Caco-2 (cell line): ENCODE data around the gene ARAP2. TPM values are rescaled to one million over a fixed set of nuclear protein-coding genes. Genes with fewer than 3 reads are reported as not detected.

ENCODE experiments used
- BruUV-seq: library from RNA; stranded (reverse); fragments of 400-500 nt; replicated peaks from 2 replicates; lab custom pipeline; 2021; lab: Mats Ljungman, UMichigan
- CTCF ChIA-PET: fragments of 300-600 bp; sonication (Branson Sonifier 250); formaldehyde crosslinking; loops from one replicate; lab custom pipeline; 2022; ENCODE audit warnings: antibody characterized with exemption; lab: Charles Lee
- POLR2A ChIA-PET: fragments of 300-600 bp; sonication (Branson Sonifier 250); formaldehyde crosslinking; loops from one replicate; lab custom pipeline; 2022; ENCODE audit warnings: antibody characterized with exemption; lab: Charles Lee
- DNase-seq, 2 experiments: peaks; one replicate each; pipeline versions ENCODE4 v3.0.0 to v3.0.0-alpha.2; 2020 to 2022
- H3K27me3 ChIP-seq: replicated peaks from 2 replicates; pipeline ENCODE4 v1.6.0; 2011; ENCODE audit warnings: low read length; ENCODE audit not compliant: control insufficient read depth, insufficient read depth
- H3K36me3 ChIP-seq: 2 replicates; pipeline ENCODE4 v1.5.1; 2011; ENCODE audit warnings: low read length; ENCODE audit not compliant: control insufficient read depth, insufficient read depth
- H3K4me1 ChIP-seq: fragments of 250-450 bp; sonication (Bioruptor Pico); 2 replicates; pipeline ENCODE4 v1.5.1; 2020; ENCODE audit warnings: mild to moderate bottlenecking
- H3K4me3 ChIP-seq: 2 replicates; pipeline ENCODE4 v1.5.1; 2011; ENCODE audit warnings: low read depth, mild to moderate bottlenecking, control low read depth, low read length
- H3K9me3 ChIP-seq: fragments of 250-450 bp; sonication (Bioruptor Pico); 2 replicates; pipeline ENCODE4 v1.5.1; 2020; ENCODE audit warnings: mild to moderate bottlenecking, moderate library complexity
- H3K27ac Mint-ChIP-seq: one replicate; pipeline ENCODE4 v1.8.0; 2022; ENCODE audit warnings: mixed read lengths; ENCODE audit not compliant: unreplicated experiment
- H3K27me3 Mint-ChIP-seq: one replicate; pipeline ENCODE4 v1.8.0; 2022; ENCODE audit warnings: mixed read lengths; ENCODE audit not compliant: insufficient read depth, unreplicated experiment
- H3K36me3 Mint-ChIP-seq: one replicate; pipeline ENCODE4 v1.8.0; 2022; ENCODE audit warnings: mild to moderate bottlenecking, mixed read lengths; ENCODE audit not compliant: insufficient read depth, unreplicated experiment
- H3K4me1 Mint-ChIP-seq: one replicate; pipeline ENCODE4 v1.8.0; 2022; ENCODE audit warnings: low read depth, mixed read lengths; ENCODE audit not compliant: unreplicated experiment
- H3K4me3 Mint-ChIP-seq: one replicate; pipeline ENCODE4 v1.8.0; 2022; ENCODE audit warnings: mild to moderate bottlenecking, moderate library complexity, mixed read lengths; ENCODE audit not compliant: unreplicated experiment
- H3K9me3 Mint-ChIP-seq: one replicate; pipeline ENCODE4 v1.8.0; 2022; ENCODE audit warnings: mixed read lengths; ENCODE audit not compliant: unreplicated experiment
- CTCF ChIP-seq, 2 experiments: fragments of 200-600 bp in 1 of 2; IDR thresholded peaks; 1 replicate in 1 of 2; 2 replicates in 1 of 2; pipeline versions ENCODE4 v1.5.1 to v1.8.0; 2011 to 2022; ENCODE audit warnings: antibody characterized with exemption in 1 of 2, control low read depth in 1 of 2, inconsistent platforms in 1 of 2, low read depth in 1 of 2, low read length in 1 of 2, mild to moderate bottlenecking in 1 of 2, moderate library complexity in 1 of 2; ENCODE audit not compliant: insufficient read depth in 1 of 2, severe bottlenecking in 1 of 2, unreplicated experiment in 1 of 2
- intact Hi-C: fragments of 100-400 bp; cut with micrococcal nuclease; formaldehyde crosslinking; loops from one replicate; pipeline ENCODE4 v1.10.0; 2022; ENCODE audit not compliant: unreplicated experiment
- total RNA-seq: library from RNA; stranded (reverse); gene quantifications from 2 replicates; pipeline ENCODE4 v1.2.3, GENCODE V29; 2022

ARAP2 gene
- total RNA-seq, 1 experiment from 2014 or later = 3.9 TPM

DNA sequence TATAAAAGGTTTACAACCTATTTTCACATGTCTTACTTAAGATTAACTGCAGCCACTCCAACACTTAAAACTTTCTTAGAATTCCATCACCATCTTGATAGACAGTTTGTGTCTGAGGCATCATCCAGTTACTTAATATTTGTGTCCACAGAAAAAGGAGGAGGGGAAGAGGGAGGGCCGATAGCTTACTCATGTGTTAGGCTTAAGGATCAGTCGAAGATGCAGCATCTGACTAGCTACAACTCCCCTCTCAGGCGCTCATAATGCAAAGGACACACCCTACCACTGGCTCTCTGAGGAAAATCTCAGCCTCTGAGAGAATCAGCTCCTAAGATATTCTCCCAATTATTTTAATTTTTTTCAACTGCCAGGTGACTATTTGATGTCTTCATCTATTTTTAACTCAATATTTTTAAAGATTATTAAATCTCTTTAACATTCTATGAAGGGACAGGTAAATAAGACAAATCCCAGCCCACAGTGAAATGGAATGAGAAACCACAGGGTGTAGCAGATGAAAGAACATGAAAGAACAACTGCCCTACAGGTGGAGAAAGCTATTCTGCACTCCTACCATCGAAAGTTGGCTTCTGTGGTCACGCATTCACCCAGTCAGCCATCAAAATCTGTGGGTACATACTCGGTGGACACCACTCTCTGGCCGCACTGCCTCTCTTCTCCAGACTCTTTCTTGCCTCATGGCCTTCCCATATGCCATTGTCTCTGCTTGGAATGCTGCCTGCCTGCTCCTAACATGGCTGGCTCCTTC, 48.0 kb downstream of the ARAP2 start:
- Mint-ChIP-seq H3K27me3 (no peaks in the 10 kb centered on the region), H3K4me1 (no peaks in the 10 kb centered on the region), H3K9me3 (no peaks in the 10 kb centered on the region), H3K27ac (no peak overlapping the region), H3K4me3 (no peak overlapping the region), H3K36me3 (peaks cover 4% of the 10 kb centered on the region)
- ChIA-PET POLR2A (no interaction called here), CTCF (no interaction called here)
- intact Hi-C loops = no loop called here
- TF ChIP-seq CTCF (IDR thresholded peaks at IDR 0.05; ENCODE audit: insufficient read depth in 1 of 2, low read depth in 1 of 2, low read length in 1 of 2, severe bottlenecking in 1 of 2, unreplicated experiment in 1 of 2) = no peak
- H3K4me3 ChIP-seq = no peak overlapping the region
- no peaks in the 10 kb centered on the region for H3K4me1 ChIP-seq
- no peaks in the 10 kb centered on the region for H3K27me3 ChIP-seq
- H3K9me3 ChIP-seq = no peaks in the 10 kb centered on the region
- no peak for DNase-seq
- BruUV-seq = no TSS peak
- H3K36me3 ChIP-seq = no peaks in the 10 kb centered on the region

DNA sequence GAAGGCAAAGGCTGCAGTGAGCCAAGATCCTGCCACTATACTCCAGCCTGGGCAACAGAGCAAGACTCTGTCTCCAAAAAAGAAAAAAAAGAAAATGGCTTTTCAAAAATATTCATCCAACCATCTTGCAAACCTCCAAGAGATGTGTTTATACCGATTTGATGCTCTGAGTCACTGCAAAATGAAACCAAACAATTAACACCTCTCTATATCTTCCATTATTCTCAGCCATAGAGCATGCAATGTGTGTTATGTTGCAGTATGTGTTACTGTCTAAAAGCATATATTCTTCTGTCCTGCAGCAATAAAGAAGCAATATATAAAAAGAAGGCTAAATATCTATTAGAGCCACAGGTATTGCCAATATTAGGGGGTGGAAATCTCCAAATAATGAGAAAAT, 51.4 kb downstream of the ARAP2 start:
- no peaks in the 10 kb centered on the region for H3K27me3 ChIP-seq
- ChIA-PET POLR2A (no interaction called here), CTCF (no interaction called here)
- no TSS peak for BruUV-seq
- no peaks in the 10 kb centered on the region for H3K4me1 Mint-ChIP-seq
- H3K4me3 Mint-ChIP-seq = no peak overlapping the region
- H3K27me3 Mint-ChIP-seq = no peaks in the 10 kb centered on the region
- no peaks in the 10 kb centered on the region for H3K4me1 ChIP-seq
- H3K36me3 Mint-ChIP-seq = peaks cover 4% of the 10 kb centered on the region
- no peaks in the 10 kb centered on the region for H3K9me3 ChIP-seq
- DNase-seq = no peak
- no peak for TF ChIP-seq CTCF (IDR thresholded peaks at IDR 0.05; ENCODE audit: insufficient read depth in 1 of 2, low read depth in 1 of 2, low read length in 1 of 2, severe bottlenecking in 1 of 2, unreplicated experiment in 1 of 2)
- H3K9me3 Mint-ChIP-seq = no peaks in the 10 kb centered on the region
- no peaks in the 10 kb centered on the region for H3K36me3 ChIP-seq
- intact Hi-C loops = no loop called here
- H3K4me3 ChIP-seq = no peak overlapping the region
- H3K27ac Mint-ChIP-seq = no peak overlapping the region

DNA sequence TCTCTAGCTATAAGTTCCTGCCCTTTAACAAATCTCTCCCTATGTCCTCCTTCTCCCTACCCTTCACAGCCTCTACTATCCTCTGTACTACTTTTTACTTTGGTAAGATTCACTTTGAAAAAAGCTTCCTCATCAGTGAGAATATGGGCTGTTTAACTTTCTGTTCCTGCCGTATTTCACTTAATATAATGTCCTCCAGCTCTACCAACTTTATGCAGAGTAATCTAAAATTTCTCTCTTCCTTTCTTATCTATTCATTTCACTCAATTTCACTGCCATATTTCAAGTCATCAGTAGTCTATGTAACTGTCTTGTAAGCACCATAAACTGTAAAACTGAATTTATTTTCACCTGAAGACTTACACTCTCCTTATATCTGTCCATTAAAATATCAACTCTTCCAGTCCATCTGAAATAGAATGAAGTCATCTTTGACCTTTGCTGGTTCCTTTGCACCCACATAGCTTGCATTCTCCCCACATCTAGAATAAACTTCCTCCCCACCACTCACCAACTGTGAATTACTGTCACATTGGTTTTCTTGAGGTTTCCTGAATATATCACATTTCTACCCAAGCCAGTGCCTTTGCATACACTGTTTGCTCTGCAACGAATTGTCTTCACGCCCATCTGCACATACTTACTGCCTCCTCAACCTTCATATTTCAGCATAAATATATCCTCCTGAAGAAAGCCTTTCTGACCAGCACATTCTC, 54.6 kb downstream of the ARAP2 start:
- no peaks in the 10 kb centered on the region for H3K36me3 ChIP-seq
- Mint-ChIP-seq H3K9me3 (no peaks in the 10 kb centered on the region), H3K27ac (no peak overlapping the region), H3K4me1 (no peaks in the 10 kb centered on the region), H3K27me3 (no peaks in the 10 kb centered on the region), H3K4me3 (no peak overlapping the region), H3K36me3 (no peaks in the 10 kb centered on the region)
- H3K9me3 ChIP-seq = no peaks in the 10 kb centered on the region
- H3K27me3 ChIP-seq = no peaks in the 10 kb centered on the region
- POLR2A ChIA-PET = no interaction called here
- DNase-seq = no peak
- no peak for TF ChIP-seq CTCF (IDR thresholded peaks at IDR 0.05; ENCODE audit: insufficient read depth in 1 of 2, low read depth in 1 of 2, low read length in 1 of 2, severe bottlenecking in 1 of 2, unreplicated experiment in 1 of 2)
- CTCF ChIA-PET = no interaction called here
- BruUV-seq = no TSS peak
- no peak overlapping the region for H3K4me3 ChIP-seq
- intact Hi-C loops = no loop called here
- H3K4me1 ChIP-seq = no peaks in the 10 kb centered on the region
